ENCODE results near the gene ACTN1. TPM values are rescaled to one million over a fixed set of nuclear protein-coding genes. Genes with fewer than 3 reads are reported as not detected.

The ACTN1 gene
- total and polyA plus RNA-seq, 2 experiments from 2014 or later: 88.0 to 163 TPM

- Histone ChIP-seq H2AFZ (no peak overlapping the region), H4K20me1 (ENCODE audit: insufficient read depth, poor library complexity, severe bottlenecking) (no peaks in the 10 kb centered on the region), H3K27ac (no peak overlapping the region), H3K36me3 (replicated peaks; ENCODE audit: insufficient read depth, low read depth) (no peaks in the 10 kb centered on the region), H3K79me2 (no peaks in the 10 kb centered on the region), H3K27me3 (no peaks in the 10 kb centered on the region), H3K4me1 (ENCODE audit: insufficient read depth) (no peaks in the 10 kb centered on the region), H3K4me2 (no peak overlapping the region), H3K4me3 (no peak overlapping the region), H3K9me2 (replicated peaks; ENCODE audit: insufficient read depth) (no peaks in the 10 kb centered on the region), H3K9me3 (ENCODE audit: low read depth) (peaks cover 2% of the 10 kb centered on the region)
- 72% methylated on average over 6 of the region's 6 CpGs for WGBS (ENCODE audit: low lambda C conversion rate, missing lambda C conversion rate)
- TF ChIP-seq EZH2 (IDR thresholded peaks at IDR 0.05; ENCODE audit: borderline replicate concordance) (no peak), EZH2phosphoT487 (IDR thresholded peaks at IDR 0.05; ENCODE audit: low read depth, severe bottlenecking, unreplicated experiment) (no peak), CTCF (IDR thresholded peaks at IDR 0.05; ENCODE audit: poor library complexity) (no peak)
- no peak for DNase-seq (ENCODE audit: low spot score)
Observed at GRCh38 chr14:68841016-68841809, 137.9 kb downstream of the ACTN1 start.

GRCh38 chr14:68840454-68840853 lies 138.6 kb downstream of the ACTN1 start:
- no peaks in the 10 kb centered on the region for H3K27me3 ChIP-seq
- TF ChIP-seq EZH2 (IDR thresholded peaks at IDR 0.05; ENCODE audit: borderline replicate concordance) (no peak), CTCF (IDR thresholded peaks at IDR 0.05; ENCODE audit: poor library complexity) (no peak), EZH2phosphoT487 (IDR thresholded peaks at IDR 0.05; ENCODE audit: low read depth, severe bottlenecking, unreplicated experiment) (no peak)
- H3K27ac ChIP-seq: no peak overlapping the region
- no peaks in the 10 kb centered on the region for H3K4me1 ChIP-seq (ENCODE audit: insufficient read depth)
- H4K20me1 ChIP-seq (ENCODE audit: insufficient read depth, poor library complexity, severe bottlenecking): no peaks in the 10 kb centered on the region
- H2AFZ ChIP-seq: no peak overlapping the region
- DNase-seq (ENCODE audit: low spot score): no peak
- 95% methylated on average over 2 of the region's 2 CpGs for WGBS (ENCODE audit: low lambda C conversion rate, missing lambda C conversion rate)
- no peaks in the 10 kb centered on the region for H3K9me2 ChIP-seq (replicated peaks; ENCODE audit: insufficient read depth)
- H3K36me3 ChIP-seq (replicated peaks; ENCODE audit: insufficient read depth, low read depth): no peaks in the 10 kb centered on the region
- no peaks in the 10 kb centered on the region for H3K79me2 ChIP-seq
- no peak overlapping the region for H3K4me3 ChIP-seq
- H3K9me3 ChIP-seq (ENCODE audit: low read depth): peaks cover 7% of the 10 kb centered on the region
- H3K4me2 ChIP-seq: no peak overlapping the region

GRCh38 chr14:68836082-68836481 lies 143.0 kb downstream of the ACTN1 start:
- H4K20me1 ChIP-seq (ENCODE audit: insufficient read depth, poor library complexity, severe bottlenecking): no peaks in the 10 kb centered on the region
- no peaks in the 10 kb centered on the region for H3K9me2 ChIP-seq (replicated peaks; ENCODE audit: insufficient read depth)
- H3K9me3 ChIP-seq (ENCODE audit: low read depth): peaks cover 7% of the 10 kb centered on the region
- H3K79me2 ChIP-seq: no peaks in the 10 kb centered on the region
- H3K4me3 ChIP-seq: no peak overlapping the region
- H2AFZ ChIP-seq: no peak overlapping the region
- no peaks in the 10 kb centered on the region for H3K27me3 ChIP-seq
- H3K36me3 ChIP-seq (replicated peaks; ENCODE audit: insufficient read depth, low read depth): no peaks in the 10 kb centered on the region
- no peak for TF ChIP-seq EZH2phosphoT487 (IDR thresholded peaks at IDR 0.05; ENCODE audit: low read depth, severe bottlenecking, unreplicated experiment)
- no peak for TF ChIP-seq EZH2 (IDR thresholded peaks at IDR 0.05; ENCODE audit: borderline replicate concordance)
- no peak for TF ChIP-seq CTCF (IDR thresholded peaks at IDR 0.05; ENCODE audit: poor library complexity)
- no peaks in the 10 kb centered on the region for H3K4me1 ChIP-seq (ENCODE audit: insufficient read depth)
- no peak for DNase-seq (ENCODE audit: low spot score)
- H3K27ac ChIP-seq: no peak overlapping the region
- 88% methylated on average over 1 of the region's 1 CpG for WGBS (ENCODE audit: low lambda C conversion rate, missing lambda C conversion rate)
- no peak overlapping the region for H3K4me2 ChIP-seq

All from hepatocyte (in vitro differentiated cells).